Amygdala (tissue), 56 donors: ENCODE results near the gene PPP1R15B.

ENCODE experiments used
- DNase-seq, 56 donors: peaks; one replicate each; lab custom pipeline; 2025; lab: John Stamatoyannopoulos, UW

The PPP1R15B gene

GRCh38 chr1:204405988-204406387 lies 5.6 kb downstream of the PPP1R15B start:
- no peak for DNase-seq

GRCh38 chr1:204404629-204405028 lies 7.0 kb downstream of the PPP1R15B start:
- DNase-seq = no peak

GRCh38 chr1:204402391-204402790 lies 9.2 kb downstream of the PPP1R15B start:
- DNase-seq = no peak

- no peak for DNase-seq
Measured at GRCh38 chr1:204401730-204402129, 9.9 kb downstream of the PPP1R15B start.

GRCh38 chr1:204400882-204401510 lies 10.6 kb downstream of the PPP1R15B start:
- DNase-seq = no peak

- DNase-seq = peak in 28 of 56 donors; percentile 8 to 57 (median 28)
Measured at GRCh38 chr1:204398197-204399125, 13.2 kb downstream of the PPP1R15B start.

- no peak for DNase-seq
Measured at GRCh38 chr1:204396015-204396583, 15.5 kb downstream of the PPP1R15B start.

GRCh38 chr1:204391629-204392028 lies 20.0 kb downstream of the PPP1R15B start:
- DNase-seq = no peak

GRCh38 chr1:204390751-204391466 lies 20.7 kb downstream of the PPP1R15B start:
- DNase-seq = no peak

- DNase-seq = no peak
Measured at GRCh38 chr1:204385727-204386126, 25.9 kb downstream of the PPP1R15B start.

GRCh38 chr1:204384636-204385352 lies 26.8 kb downstream of the PPP1R15B start:
- DNase-seq = peak in 21 of 56 donors; percentile 11 to 54 (median 30)

GRCh38 chr1:204383163-204383904 lies 28.3 kb downstream of the PPP1R15B start:
- DNase-seq = no peak

- DNase-seq = no peak
Measured at GRCh38 chr1:204382714-204383083, 28.9 kb downstream of the PPP1R15B start.

- no peak for DNase-seq
Measured at GRCh38 chr1:204380293-204380831, 31.3 kb downstream of the PPP1R15B start.

- peak in 11 of 56 donors; percentile 11 to 44 (median 27) for DNase-seq
Measured at GRCh38 chr1:204377800-204378668, 33.6 kb downstream of the PPP1R15B start.

GRCh38 chr1:204376919-204377799 lies 34.5 kb downstream of the PPP1R15B start:
- peak in 1 of 56 donors; percentile 11 for DNase-seq

- DNase-seq = no peak
Measured at GRCh38 chr1:204376465-204376864, 35.2 kb downstream of the PPP1R15B start.
